WTC11 (cell line): ENCODE data around the gene CERS5. TPM values are rescaled to one million over a fixed set of nuclear protein-coding genes. Genes with fewer than 3 reads are reported as not detected.

Source experiments
- ATAC-seq: fragments of 200-7000 bp; cut with Tn5 transposase; 2 replicates; pipeline ENCODE4 v1.10.0; 2021; ENCODE audit warnings: mild to moderate bottlenecking, moderate library complexity
- CTCF ChIA-PET: fragments of 300-600 bp; sonication (Branson Sonifier 250); formaldehyde crosslinking; loops from one replicate; lab custom pipeline; 2021; ENCODE audit warnings: antibody characterized with exemption; lab: Charles Lee
- POLR2A ChIA-PET: fragments of 350-600 bp; sonication (Branson Sonifier 250); formaldehyde crosslinking; loops from one replicate; lab custom pipeline; 2021; ENCODE audit warnings: antibody characterized with exemption; lab: Charles Lee
- DNase-seq: peaks from one replicate; pipeline ENCODE4 v3.0.0; 2021; ENCODE audit warnings: low spot score
- H3K27ac Mint-ChIP-seq: 2 replicates; pipeline ENCODE4 v1.8.0; 2021; ENCODE audit warnings: mixed read lengths
- H3K27me3 Mint-ChIP-seq: 2 replicates; pipeline ENCODE4 v1.8.0; 2021; ENCODE audit warnings: low read depth, mild to moderate bottlenecking, moderate library complexity, mixed read lengths
- H3K36me3 Mint-ChIP-seq: 2 replicates; pipeline ENCODE4 v1.8.0; 2021; ENCODE audit warnings: mixed read lengths
- H3K4me1 Mint-ChIP-seq: 2 replicates; pipeline ENCODE4 v1.8.0; 2022; ENCODE audit warnings: mixed read lengths
- H3K4me3 Mint-ChIP-seq: 2 replicates; pipeline ENCODE4 v1.8.0; 2021; ENCODE audit warnings: mild to moderate bottlenecking, moderate library complexity, mixed read lengths
- H3K9me3 Mint-ChIP-seq: 2 replicates; pipeline ENCODE4 v1.8.0; 2021; ENCODE audit warnings: mixed read lengths
- ARID4B ChIP-seq: sonication (generic); formaldehyde crosslinking; IDR thresholded peaks from 2 replicates; pipeline ENCODE4 v1.8.0; 2023; ENCODE audit warnings: missing genetic modification reagents, mild to moderate bottlenecking, borderline replicate concordance
- CBFB ChIP-seq: sonication (generic); formaldehyde crosslinking; IDR thresholded peaks from 2 replicates; pipeline ENCODE4 v1.8.1; 2022; ENCODE audit warnings: mild to moderate bottlenecking, low read depth, missing genetic modification reagents
- E2F1 ChIP-seq: sonication (generic); formaldehyde crosslinking; IDR thresholded peaks from 2 replicates; pipeline ENCODE4 v1.8.0; 2022; ENCODE audit warnings: mild to moderate bottlenecking, missing genetic modification reagents
- GABPB1 ChIP-seq: sonication (generic); formaldehyde crosslinking; IDR thresholded peaks from 2 replicates; pipeline ENCODE4 v1.8.1; 2023; ENCODE audit warnings: mild to moderate bottlenecking, missing genetic modification reagents
- HMGXB4 ChIP-seq: sonication (generic); formaldehyde crosslinking; IDR thresholded peaks from 2 replicates; pipeline ENCODE4 v1.8.1; 2023; ENCODE audit warnings: mild to moderate bottlenecking, moderate library complexity, missing genetic modification reagents
- MAX ChIP-seq: sonication (generic); formaldehyde crosslinking; IDR thresholded peaks from 2 replicates; pipeline ENCODE4 v1.8.0; 2022; ENCODE audit warnings: mild to moderate bottlenecking, missing genetic modification reagents
- ZBTB21 ChIP-seq: sonication (generic); formaldehyde crosslinking; IDR thresholded peaks from 2 replicates; pipeline ENCODE4 v1.8.1; 2023; ENCODE audit warnings: mild to moderate bottlenecking, missing genetic modification reagents, borderline replicate concordance
- total RNA-seq: library from RNA; stranded (reverse); gene quantifications from 3 replicates; pipeline ENCODE4 v1.2.3, GENCODE V29; 2021
- TF ChIP-seq, protein P1 (sequence below): sonication (generic); formaldehyde crosslinking; conservative IDR thresholded peaks from 2 replicates; pipeline ENCODE4 v1.8.1; 2023; ENCODE audit warnings: mild to moderate bottlenecking, low read depth, missing genetic modification reagents, moderate library complexity

CERS5 gene
- total RNA-seq, 1 experiment from 2014 or later: 55.8 TPM

- TF ChIP-seq E2F1 (CRISPR knock-in tag) (no peak), ARID4B (CRISPR knock-in tag) (0 out of 2 replicates have a peak, but pooled peaks have one; percentile 42), GABPB1 (CRISPR knock-in tag) (no peak), HMGXB4 (CRISPR knock-in tag) (no peak)
Measured at GRCh38 chr12:50081096-50081808, 85.9 kb downstream of the CERS5 start (continued).

GRCh38 chr12:50079771-50080170 lies 87.4 kb downstream of the CERS5 start:
- ChIA-PET POLR2A (interaction anchor here (0.5 to 0.6 kb wide), 2 partner anchors 181 to 353 kb away, joined by 3 read pairs; no protein-coding TSS in a partner anchor), CTCF (interaction anchor here (0.7 to 1.0 kb wide), 2 partner anchors 9 to 32 kb away, joined by 3 to 4 read pairs; partner anchors contain the start of gene COX14)
- TF ChIP-seq CBFB (CRISPR knock-in tag): no peak
- TF ChIP-seq MAX (CRISPR knock-in tag): no peak
- no peak for TF ChIP-seq ZBTB21
- TF ChIP-seq, protein P1, sequence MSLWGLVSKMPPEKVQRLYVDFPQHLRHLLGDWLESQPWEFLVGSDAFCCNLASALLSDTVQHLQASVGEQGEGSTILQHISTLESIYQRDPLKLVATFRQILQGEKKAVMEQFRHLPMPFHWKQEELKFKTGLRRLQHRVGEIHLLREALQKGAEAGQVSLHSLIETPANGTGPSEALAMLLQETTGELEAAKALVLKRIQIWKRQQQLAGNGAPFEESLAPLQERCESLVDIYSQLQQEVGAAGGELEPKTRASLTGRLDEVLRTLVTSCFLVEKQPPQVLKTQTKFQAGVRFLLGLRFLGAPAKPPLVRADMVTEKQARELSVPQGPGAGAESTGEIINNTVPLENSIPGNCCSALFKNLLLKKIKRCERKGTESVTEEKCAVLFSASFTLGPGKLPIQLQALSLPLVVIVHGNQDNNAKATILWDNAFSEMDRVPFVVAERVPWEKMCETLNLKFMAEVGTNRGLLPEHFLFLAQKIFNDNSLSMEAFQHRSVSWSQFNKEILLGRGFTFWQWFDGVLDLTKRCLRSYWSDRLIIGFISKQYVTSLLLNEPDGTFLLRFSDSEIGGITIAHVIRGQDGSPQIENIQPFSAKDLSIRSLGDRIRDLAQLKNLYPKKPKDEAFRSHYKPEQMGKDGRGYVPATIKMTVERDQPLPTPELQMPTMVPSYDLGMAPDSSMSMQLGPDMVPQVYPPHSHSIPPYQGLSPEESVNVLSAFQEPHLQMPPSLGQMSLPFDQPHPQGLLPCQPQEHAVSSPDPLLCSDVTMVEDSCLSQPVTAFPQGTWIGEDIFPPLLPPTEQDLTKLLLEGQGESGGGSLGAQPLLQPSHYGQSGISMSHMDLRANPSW (CRISPR knock-in tag): no peak
- peaks cover 19% of the 10 kb centered on the region for H3K4me1 Mint-ChIP-seq
- no peak overlapping the region for H3K27ac Mint-ChIP-seq
- DNase-seq (no peak), ATAC-seq (no peak)
- H3K27me3 Mint-ChIP-seq: peaks cover 32% of the 10 kb centered on the region
- H3K9me3 Mint-ChIP-seq: no peaks in the 10 kb centered on the region
- no peak overlapping the region for H3K4me3 Mint-ChIP-seq
- H3K36me3 Mint-ChIP-seq: no peaks in the 10 kb centered on the region

Other genes starting within 250 kb of the CERS5 start
- gene AQP2, start 216.6 kb downstream of the CERS5 start, total RNA-seq: not detected in 3 replicates
- 2.7 to 2.9 TPM (median 2.8 TPM) in 3 replicates for gene AQP5, start 205.5 kb downstream of the CERS5 start, total RNA-seq
- 0.09 to 0.21 TPM (median 0.18 TPM) in 3 replicates for gene AQP6, start 194.4 kb downstream of the CERS5 start, total RNA-seq
- 76.6 to 87.7 TPM (median 77.3 TPM) in 3 replicates for gene RACGAP1, start 141.9 kb downstream of the CERS5 start, total RNA-seq
- 3.9 to 4.9 TPM (median 4.5 TPM) in 3 replicates for gene ASIC1, start 109.8 kb downstream of the CERS5 start, total RNA-seq
- 150 to 165 TPM (median 152 TPM) in 3 replicates for gene SMARCD1, start 82.0 kb downstream of the CERS5 start, total RNA-seq
- 0.39 to 0.77 TPM (median 0.62 TPM) in 3 replicates for gene GPD1, start 63.4 kb downstream of the CERS5 start, total RNA-seq
- 34.0 to 41.4 TPM (median 40.4 TPM) in 3 replicates for gene COX14, start 55.1 kb downstream of the CERS5 start, total RNA-seq
- 30.8 to 41.2 TPM (median 31.2 TPM) in 3 replicates for gene LIMA1, start 116.2 kb upstream of the CERS5 start, total RNA-seq
- not detected in 3 replicates for gene FAM186A, start 229.2 kb upstream of the CERS5 start, total RNA-seq
- 64.3 to 73.9 TPM (median 73.0 TPM) in 3 replicates for gene LARP4, start 233.5 kb upstream of the CERS5 start, total RNA-seq